Right lobe of liver (tissue), 6 donors: ENCODE results near the gene SUSD5. TPM values are rescaled to one million over a fixed set of nuclear protein-coding genes. Genes with fewer than 3 reads are reported as not detected.

Source experiments
- ATAC-seq, 4 donors: fragments of 200-7000 bp; cut with Tn5 transposase; one replicate each; pipeline ENCODE4 v1.9.1; 2020; ENCODE audit warnings: mild to moderate bottlenecking in 4 of 4, moderate library complexity in 4 of 4
- DNase-seq, 3 donors: peaks; one replicate each; pipeline ENCODE4 v3.0.0-alpha.2; 2020
- H3K27ac ChIP-seq, 3 donors: fragments of 200-600 bp; one replicate each; pipeline ENCODE4 v1.8.0; 2022
- H3K27me3 ChIP-seq, 2 donors: fragments of 200-600 bp; one replicate each; pipeline ENCODE4 v1.8.0; 2022
- H3K36me3 ChIP-seq, 4 donors: fragments of 200-600 bp; sonication (generic) in 1 of 4; one replicate each; pipeline versions ENCODE4 v1.5.1 to v1.8.0; 2017 to 2022; ENCODE audit warnings: control low read depth in 1 of 4
- H3K4me1 ChIP-seq, 4 donors: fragments of 200-600 bp; sonication (generic) in 1 of 4; one replicate each; pipeline versions ENCODE4 v1.5.1 to v1.8.0; 2017 to 2022; ENCODE audit warnings: control low read depth in 1 of 4
- H3K4me3 ChIP-seq, 3 donors: fragments of 200-600 bp; one replicate each; pipeline ENCODE4 v1.8.0; 2022
- H3K9me3 ChIP-seq, 4 donors: fragments of 200-600 bp; sonication (generic) in 1 of 4; one replicate each; pipeline versions ENCODE4 v1.5.1 to v1.8.0; 2017 to 2022; ENCODE audit warnings: control low read depth in 1 of 4
- POLR2A ChIP-seq: fragments of 450-650 bp; IDR thresholded peaks from one replicate; pipeline ENCODE4 v1.6.1; 2017; ENCODE audit warnings: antibody characterized with exemption, mild to moderate bottlenecking
- WGBS: methylation state at CpG from one replicate; pipeline ENCODE4 v1.1.6; 2018; ENCODE audit warnings: low coverage, low lambda C conversion rate; ENCODE audit not compliant: insufficient coverage; ENCODE audit errors: missing lambda C conversion rate; 5-methylcytosine and 5-hydroxymethylcytosine counted together
- intact Hi-C, 2 donors: fragments of 100-400 bp; cut with DNase I; formaldehyde crosslinking; loops; one replicate each; pipeline versions ENCODE4 v1.11.2 to v1.14.1; 2022
- total RNA-seq, 6 experiments: library from RNA; depleted of rRNA in 2 of 6; stranded (reverse); fragments of >200 nt in 2 of 6; fragmentation: NEBNext Ultra II Directional in 3 of 6; extraction: Animal tissue kit (Norgen Biotek cat#: 25700) in 3 of 6; gene quantifications; one replicate each; pipeline versions ENCODE4 v1.1.0 to v1.2.4, GENCODE V29; 2016 to 2023
- TF ChIP-seq, protein P1 (sequence below), 4 donors: fragments of 200-600 bp in 3 of 4; fragments of 450-650 bp in 1 of 4; IDR thresholded peaks; one replicate each; pipeline versions ENCODE4 v1.5.1 to v1.8.0; 2016 to 2022; ENCODE audit warnings: antibody characterized with exemption in 4 of 4, mild to moderate bottlenecking in 2 of 4
- donor health status: DM: no; HTN: yes; CAD: no.
- donor health status: DM: no; HTN: no; CAD: no.
- donor health status: DM: no; HTN: no; CAD: no.
- donor health status: DM: no; HTN: yes; CAD: no.
- donor health status: DM: no; HTN: yes; CAD: no.

SUSD5 gene
- total RNA-seq, 6 experiments from 2014 or later: 0.05 to 0.20 (median 0.16) TPM; not detected in 2

DNA sequence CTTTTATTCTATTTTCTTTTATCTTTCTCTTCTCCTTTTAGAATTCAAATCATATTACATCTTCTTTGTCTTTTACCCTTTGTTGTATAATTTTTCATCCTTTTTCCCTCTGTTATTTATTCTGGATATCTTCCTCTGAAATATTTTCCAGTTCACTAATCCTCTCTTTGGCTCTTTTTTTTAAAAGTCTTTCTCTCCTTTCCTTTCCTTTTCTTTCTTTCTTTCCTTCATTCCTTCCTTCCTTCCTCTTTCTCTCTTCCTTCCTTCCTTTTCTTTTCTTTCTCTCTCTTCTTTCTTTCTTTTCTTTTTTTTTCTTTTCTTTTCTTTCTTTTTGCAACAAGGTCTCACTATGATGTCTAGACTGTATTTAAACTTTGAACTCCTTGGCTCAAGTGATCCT lies 9.3 kb downstream of the SUSD5 start:
- ATAC-seq (no peak), DNase-seq (no peak)
- intact Hi-C loops: no loop called here
- Histone ChIP-seq H3K27ac (no peak overlapping the region), H3K27me3 (no peaks in the 10 kb centered on the region), H3K4me3 (no peak overlapping the region), H3K9me3 (no peaks in the 10 kb centered on the region), H3K36me3 (no peaks in the 10 kb centered on the region), H3K4me1 (no peaks in the 10 kb centered on the region)
- TF ChIP-seq, protein P1, sequence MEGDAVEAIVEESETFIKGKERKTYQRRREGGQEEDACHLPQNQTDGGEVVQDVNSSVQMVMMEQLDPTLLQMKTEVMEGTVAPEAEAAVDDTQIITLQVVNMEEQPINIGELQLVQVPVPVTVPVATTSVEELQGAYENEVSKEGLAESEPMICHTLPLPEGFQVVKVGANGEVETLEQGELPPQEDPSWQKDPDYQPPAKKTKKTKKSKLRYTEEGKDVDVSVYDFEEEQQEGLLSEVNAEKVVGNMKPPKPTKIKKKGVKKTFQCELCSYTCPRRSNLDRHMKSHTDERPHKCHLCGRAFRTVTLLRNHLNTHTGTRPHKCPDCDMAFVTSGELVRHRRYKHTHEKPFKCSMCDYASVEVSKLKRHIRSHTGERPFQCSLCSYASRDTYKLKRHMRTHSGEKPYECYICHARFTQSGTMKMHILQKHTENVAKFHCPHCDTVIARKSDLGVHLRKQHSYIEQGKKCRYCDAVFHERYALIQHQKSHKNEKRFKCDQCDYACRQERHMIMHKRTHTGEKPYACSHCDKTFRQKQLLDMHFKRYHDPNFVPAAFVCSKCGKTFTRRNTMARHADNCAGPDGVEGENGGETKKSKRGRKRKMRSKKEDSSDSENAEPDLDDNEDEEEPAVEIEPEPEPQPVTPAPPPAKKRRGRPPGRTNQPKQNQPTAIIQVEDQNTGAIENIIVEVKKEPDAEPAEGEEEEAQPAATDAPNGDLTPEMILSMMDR (IDR thresholded peaks at IDR 0.05): no peak
- no peak for TF ChIP-seq POLR2A

DNA sequence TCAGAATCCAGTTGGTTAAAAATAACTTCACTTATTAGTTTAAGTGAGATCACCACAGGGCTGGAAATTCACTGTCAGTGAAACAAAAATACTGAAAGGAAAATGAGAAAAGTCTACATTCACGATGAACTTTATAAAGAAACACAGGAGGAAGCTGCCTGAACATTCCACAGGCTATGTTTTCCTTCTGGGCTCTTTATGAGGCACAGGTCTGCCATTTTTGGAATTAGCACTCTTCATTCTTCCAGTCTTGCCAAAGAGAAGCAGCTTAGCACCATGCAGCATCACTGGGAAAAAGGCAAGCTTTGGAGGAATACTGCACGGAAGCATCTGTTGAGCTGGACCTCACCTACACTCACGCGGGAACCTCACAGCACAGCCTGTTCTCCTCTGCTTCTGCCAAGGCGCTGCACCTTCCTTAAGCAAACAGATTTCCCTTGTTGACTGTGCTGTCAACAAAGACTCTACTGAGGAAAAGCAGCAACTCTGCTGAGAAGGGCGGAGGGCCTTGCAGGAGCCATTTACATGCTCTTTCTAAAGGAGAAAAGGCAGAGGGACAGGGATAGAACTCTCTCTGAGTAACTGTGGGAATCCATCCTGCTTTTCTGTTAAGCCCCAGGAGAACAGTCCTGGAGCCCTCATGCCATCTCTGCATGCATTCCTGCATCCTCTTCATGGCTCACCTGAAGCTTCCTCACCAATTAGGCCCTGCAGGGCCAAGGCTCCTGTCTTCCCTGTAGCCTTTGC lies 15.7 kb downstream of the SUSD5 start:
- Histone ChIP-seq H3K4me3 (no peak overlapping the region), H3K4me1 (no peaks in the 10 kb centered on the region), H3K36me3 (no peaks in the 10 kb centered on the region), H3K27ac (no peak overlapping the region), H3K27me3 (no peaks in the 10 kb centered on the region), H3K9me3 (no peaks in the 10 kb centered on the region)
- no peak for DNase-seq
- no peak for TF ChIP-seq POLR2A
- TF ChIP-seq, protein P1 (IDR thresholded peaks at IDR 0.05): no peak
- WGBS: 48% methylated on average over 6 of the region's 6 CpGs
- intact Hi-C loops: no loop called here
- no peak for ATAC-seq

DNA sequence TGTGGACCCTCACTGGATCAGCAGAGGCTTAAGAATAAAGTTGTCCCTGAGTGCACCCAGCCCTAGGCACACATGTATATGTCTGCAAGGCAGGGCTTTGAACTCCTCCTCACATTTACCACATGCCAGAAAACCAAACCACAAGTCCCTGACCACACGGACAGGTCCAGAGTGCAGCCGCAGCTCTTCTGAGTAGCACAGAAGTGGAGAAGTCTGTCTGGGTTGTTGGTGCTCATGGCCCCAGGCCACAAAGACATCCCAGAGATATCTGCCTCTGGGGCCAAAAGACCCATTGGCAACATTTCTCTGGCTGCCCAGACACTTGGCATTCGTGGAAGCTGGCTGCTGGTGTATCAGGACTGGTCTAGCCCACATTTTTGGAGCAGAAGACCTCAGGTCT lies 17.4 kb downstream of the SUSD5 start:
- intact Hi-C loops: no loop called here
- H3K9me3 ChIP-seq: no peaks in the 10 kb centered on the region
- no peaks in the 10 kb centered on the region for H3K36me3 ChIP-seq
- 17% methylated on average over 1 of the region's 3 CpGs for WGBS
- H3K27me3 ChIP-seq: no peaks in the 10 kb centered on the region
- no peak overlapping the region for H3K27ac ChIP-seq
- ATAC-seq (no peak), DNase-seq (no peak)
- H3K4me3 ChIP-seq: no peak overlapping the region
- H3K4me1 ChIP-seq: no peaks in the 10 kb centered on the region
- TF ChIP-seq, protein P1 (IDR thresholded peaks at IDR 0.05): no peak
- TF ChIP-seq POLR2A: no peak

DNA sequence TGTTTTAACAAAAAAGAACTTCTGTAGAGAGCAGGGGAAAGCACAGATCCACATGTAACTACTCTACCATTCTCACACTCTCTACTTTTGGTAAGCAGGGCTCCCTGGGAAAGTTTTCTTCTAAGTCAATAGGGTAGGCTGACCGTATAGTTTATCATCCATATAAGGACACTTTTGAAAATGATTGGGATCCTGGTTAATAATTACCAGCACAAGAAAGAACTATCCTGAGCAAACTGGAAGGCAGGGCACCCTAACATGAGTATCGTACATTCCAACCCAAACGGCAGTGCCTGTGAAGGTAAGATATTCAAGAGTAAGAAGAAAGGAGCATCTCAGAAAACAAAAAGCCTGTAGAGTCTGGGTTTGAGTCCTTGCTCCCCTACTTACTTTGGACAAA lies 22.1 kb downstream of the SUSD5 start:
- WGBS: 37% methylated on average over 3 of the region's 3 CpGs
- no peak for DNase-seq
- no peak for ATAC-seq
- no peaks in the 10 kb centered on the region for H3K27me3 ChIP-seq
- no peaks in the 10 kb centered on the region for H3K36me3 ChIP-seq
- TF ChIP-seq, protein P1 (IDR thresholded peaks at IDR 0.05): no peak
- TF ChIP-seq POLR2A: no peak
- H3K4me3 ChIP-seq: no peak overlapping the region
- H3K4me1 ChIP-seq: no peaks in the 10 kb centered on the region
- H3K9me3 ChIP-seq: no peaks in the 10 kb centered on the region
- intact Hi-C loops: no loop called here
- no peak overlapping the region for H3K27ac ChIP-seq
